Ramos (cell line): ENCODE data around the gene CRIM1.

Source experiments
- in situ Hi-C: fragments of 300-500 bp; cut with MboI; formaldehyde crosslinking; loops from one replicate; pipeline ENCODE4 v1.14.3; 2022; ENCODE audit warnings: low sequenced_read_pairs; ENCODE audit not compliant: unreplicated experiment

CRIM1 gene

DNA sequence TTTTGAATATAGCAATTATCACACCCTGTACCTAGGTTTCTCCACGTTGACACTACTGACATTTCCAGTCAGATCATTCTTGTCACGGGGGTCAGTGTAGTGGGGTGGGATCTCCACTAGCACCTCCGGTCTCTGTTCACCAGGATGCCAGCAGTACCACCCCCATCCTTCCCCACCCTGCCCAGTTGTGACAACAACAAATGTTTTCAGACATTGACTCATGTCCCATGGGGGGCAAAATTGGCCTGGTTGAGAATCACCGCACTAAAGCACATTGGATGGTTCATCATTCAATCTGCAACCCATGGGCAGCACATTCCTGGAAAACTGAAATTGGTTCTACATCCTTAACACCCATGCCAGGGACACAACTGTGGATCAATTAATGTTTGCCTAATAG lies 210.1 kb downstream of the CRIM1 start:
- in situ Hi-C loops, result no loop called here

DNA sequence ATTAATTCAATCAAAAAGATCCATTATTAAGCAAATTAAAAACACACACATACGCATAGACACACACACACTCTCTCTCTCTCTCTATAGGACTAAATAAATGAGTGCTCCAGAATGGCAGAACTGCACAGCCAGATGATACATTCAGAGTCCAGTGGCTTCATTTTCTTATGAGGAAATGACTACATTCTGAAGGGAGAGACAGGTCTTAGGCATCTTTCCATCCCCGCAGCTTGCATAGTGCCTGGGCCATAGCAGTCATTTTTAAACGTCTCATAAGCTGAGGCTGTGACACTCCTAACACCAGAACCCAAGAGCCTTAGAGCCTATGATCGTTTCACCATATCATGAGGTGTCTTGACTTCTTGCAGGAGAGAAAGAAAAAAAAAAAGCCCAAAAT lies 211.3 kb downstream of the CRIM1 start:
- in situ Hi-C loops, result no loop called here

DNA sequence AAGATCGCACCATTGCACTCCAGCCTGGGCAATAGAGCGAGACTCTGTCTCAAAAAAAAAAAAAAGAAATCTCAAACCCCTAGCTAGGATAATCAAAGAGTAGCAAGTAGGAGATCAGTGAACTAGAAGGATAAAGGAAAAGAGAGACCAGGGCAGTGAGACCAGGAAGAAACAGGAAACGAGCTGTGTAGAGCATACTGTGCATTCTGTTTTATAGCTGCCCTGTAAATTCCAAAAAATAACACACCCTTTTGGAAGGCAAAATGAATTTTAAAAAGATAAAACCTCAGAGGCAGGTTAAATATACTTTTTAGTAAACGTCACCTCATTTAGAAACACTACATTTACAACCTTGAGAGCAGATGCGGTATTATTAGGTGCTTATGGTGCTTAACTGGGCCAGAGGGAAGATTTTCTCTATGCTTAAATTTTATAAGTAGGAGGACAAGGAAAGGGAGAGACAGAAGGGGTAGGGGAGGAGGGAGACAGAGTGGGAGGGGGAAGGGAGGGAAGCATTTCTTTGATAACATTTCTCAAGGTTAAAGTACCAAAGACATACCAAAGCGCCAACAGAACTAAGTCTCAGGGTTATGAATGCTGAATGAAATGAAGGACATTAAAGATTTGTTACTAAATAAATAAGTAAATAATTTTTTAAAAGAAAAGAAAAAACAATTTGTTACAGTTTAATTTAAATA lies 212.3 kb downstream of the CRIM1 start:
- in situ Hi-C loops, result no loop called here

DNA sequence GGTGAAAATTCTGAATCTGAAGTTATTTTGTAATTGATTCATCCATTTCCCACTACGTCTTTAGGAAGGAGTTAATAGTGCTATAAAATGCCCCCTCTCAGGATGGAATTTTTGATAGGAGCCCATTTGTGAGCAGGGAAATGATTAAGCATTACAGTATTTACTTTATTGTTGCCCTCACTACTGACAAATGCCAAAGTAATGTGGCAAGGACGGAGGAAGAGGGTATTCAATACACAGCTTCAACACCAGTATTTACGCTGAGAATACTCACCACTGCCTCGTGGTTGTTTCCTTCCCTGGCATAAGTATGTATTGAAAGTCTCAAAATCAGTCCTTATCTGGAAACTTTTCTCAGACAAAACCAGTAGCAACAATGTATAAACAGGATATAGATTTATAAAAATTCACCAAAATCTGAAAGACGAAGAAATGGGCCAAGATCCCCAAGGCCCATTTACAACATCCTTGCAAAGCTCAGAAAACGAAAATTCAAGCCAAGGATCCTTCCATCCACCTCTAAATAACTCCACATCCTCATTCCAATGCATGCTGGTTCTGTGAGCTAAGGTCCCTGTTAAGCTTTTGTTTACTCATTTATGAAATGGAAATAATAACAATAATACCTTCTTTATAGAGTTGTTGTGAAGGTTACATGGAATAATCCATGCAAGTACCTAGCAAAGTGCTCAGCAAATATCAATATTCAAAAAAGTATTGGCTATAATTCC lies 213.1 kb downstream of the CRIM1 start:
- in situ Hi-C loops, result no loop called here

DNA sequence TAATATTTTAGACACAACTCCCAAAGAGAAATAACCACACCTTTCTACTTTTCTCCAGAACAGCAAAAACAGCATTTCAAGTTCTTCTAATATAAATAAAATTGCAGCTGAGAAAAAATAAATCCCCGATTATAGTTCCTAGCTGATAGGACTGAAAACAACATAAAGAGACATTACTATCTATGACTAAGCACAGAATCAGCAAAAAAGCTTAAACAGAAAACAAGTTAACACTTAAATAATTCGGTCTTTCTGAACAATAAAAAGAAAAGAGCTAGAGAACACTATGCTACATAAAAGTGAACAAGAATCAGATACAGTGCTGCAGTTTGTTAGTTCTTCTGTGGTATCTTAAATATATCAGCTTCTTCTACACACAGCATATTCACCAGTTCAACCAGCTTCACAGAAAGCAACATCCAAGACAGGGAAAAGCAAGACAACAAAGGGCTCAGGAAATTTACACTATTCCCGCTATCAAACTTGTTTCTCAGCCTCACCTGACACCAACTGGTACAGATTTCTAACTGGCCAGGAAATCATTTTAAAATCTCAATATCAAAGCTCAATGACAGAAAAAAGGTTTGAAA lies 213.8 kb downstream of the CRIM1 start:
- in situ Hi-C loops, result no loop called here

DNA sequence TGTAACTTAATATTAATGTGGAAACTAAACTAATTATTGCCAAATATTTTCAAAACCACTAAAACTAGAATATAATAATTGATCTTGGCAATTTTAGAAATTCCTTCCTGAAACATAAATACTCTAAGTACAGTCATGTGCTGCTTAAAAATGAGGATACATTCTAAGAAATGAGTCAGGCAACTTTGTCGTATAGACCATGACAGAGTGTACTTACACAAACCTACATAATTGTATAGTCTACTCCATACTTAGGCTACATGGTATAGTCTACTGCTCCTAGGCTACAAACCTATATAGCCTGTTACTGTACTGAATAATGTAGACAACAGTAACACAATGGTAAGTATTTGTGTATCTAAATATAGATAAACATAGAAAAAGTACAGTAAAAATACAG lies 214.8 kb downstream of the CRIM1 start:
- in situ Hi-C loops, result no loop called here

DNA sequence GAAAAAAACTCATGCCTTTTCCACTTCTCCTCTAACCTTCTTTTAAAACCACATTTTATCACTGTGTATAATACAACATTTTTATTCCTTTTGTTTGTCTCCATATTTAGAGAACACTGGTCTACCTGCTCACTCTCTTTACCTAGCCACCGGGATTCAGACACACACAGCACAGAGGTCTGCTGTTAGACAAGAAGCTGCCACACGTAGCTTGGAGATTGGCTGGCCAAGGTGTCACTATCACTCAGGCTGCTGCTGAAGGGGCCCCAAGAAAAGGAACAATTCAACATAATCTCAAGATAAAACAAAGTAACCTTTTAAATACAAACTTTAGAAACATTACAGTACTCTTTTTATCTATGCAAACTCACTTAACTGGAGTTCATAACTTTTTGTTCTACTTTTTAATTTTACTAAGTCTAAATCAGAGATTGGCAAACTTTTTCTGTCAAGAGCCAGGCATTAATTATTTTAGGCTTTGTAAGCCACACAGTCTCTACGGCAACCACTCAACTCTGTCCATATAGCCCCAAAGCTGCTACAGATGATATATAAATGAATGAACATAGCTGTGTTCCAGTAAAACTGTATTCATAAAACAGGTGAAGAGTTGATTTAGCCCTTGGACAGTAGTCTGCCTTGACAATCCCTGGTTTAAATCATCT lies 216.6 kb downstream of the CRIM1 start:
- in situ Hi-C loops, result no loop called here

DNA sequence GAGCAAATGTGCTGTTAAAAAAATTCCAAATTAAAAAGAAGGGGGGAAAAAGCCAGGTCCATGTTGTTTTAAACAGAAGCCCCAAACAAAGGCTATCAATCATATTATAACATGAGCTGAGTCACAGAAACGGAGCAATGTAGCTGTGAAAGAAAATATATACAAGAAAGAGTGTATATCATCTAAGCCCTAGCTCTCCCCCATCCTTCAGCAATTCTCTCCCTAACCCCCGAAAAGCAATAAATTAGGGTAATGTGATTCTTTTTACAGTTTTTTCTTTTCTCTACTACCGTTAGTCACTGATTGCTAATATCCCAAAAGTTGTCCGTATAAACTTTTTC lies 217.1 kb downstream of the CRIM1 start:
- in situ Hi-C loops, result no loop called here

DNA sequence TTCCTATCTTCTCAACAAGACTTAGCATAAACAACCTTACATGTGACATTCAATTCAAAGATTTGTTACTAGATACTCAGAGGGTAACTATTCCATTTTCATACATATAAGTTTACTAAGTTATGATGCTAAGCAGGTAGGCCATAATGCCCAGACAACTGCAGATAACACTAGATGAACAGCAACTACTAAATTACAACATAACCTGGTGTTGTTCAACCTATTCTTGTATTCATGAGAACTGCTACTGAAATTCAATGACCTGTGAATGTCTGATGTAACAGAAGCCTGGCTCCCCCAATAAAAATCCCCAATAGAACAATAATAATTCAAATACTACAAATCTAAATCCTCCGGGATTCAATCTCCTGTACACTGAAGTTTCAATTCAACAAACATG lies 217.6 kb downstream of the CRIM1 start:
- in situ Hi-C loops, result no loop called here

DNA sequence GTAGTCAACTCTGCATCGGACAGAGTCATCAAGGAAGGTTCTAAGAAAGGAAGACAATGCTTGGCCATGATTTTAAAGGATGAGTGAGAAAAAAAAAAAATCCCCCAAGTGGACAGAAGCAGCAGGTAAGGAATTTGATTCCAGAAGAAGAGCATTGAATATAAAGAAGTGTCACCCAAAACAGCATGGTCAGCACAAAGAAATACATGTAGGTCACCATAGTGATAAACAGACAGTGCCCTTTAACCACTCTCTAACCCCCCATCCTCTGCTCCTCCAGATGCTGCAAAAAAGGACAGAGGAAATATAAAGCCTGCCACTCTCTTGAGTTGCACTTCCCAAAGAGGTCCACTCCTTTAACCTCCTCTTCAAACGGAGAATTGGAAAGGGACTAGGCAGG lies 219.0 kb downstream of the CRIM1 start:
- in situ Hi-C loops, result no loop called here

DNA sequence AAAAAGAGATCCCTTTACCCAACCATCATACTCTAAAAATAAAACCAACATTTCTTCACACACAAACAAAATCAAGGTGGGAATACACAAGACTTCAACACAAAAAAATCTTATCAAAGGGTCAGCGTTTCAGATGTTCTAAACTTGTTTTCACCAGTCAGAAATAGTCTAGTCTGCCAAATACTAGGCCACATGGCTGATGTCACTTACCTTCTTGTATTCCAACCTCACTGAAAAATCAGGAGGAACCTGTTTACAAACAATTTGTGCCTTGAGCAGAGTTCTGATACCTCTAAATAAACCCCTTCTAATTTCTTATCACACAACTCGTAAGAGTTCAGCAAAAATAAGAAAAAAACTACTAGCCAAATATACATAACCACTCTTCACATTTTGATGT lies 222.3 kb downstream of the CRIM1 start:
- in situ Hi-C loops, result no loop called here

DNA sequence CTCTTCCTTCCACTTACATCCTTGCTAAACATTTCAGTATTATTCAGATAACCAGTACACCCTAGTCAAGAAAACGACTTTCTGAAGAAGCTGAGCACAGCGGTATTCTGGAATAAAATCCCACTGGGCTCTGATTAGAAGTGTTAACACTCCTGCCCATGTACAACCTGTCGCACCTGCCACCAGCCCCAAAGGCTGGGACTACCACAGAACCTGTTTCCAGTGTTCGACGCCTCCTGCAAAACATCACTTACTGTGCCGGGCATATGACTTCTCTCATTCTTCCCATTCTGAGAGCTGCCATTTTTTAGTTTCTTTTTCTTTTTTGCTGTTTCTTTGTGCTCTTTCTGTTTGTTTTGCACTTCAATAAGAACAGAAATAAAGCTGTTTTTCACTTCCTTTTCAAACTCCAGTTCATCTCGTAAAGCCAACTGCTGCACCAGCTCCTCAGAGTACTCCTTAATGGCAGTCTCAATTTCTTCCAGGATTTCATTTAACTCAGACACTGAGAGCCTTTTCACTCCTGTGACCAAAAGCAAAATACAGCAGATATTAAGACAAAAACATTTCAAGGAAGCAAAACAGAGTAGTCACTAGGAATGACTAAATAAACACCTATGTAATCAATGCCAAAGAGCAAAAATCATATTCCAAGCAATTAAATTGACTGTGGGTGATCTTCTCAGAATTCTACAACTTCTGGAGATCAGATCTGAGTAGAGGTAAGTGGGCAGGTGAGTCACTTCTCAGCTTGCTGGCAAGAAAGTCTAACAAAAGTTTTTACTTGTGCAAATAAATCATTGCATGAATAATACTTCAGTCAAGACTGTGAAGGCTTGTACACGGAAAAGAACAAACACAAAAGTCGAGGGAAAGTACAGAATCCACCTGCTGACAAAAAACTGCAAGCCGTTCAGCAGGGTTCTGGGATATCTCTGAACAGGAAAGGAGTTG lies 223.0 kb downstream of the CRIM1 start:
- in situ Hi-C loops, result no loop called here

DNA sequence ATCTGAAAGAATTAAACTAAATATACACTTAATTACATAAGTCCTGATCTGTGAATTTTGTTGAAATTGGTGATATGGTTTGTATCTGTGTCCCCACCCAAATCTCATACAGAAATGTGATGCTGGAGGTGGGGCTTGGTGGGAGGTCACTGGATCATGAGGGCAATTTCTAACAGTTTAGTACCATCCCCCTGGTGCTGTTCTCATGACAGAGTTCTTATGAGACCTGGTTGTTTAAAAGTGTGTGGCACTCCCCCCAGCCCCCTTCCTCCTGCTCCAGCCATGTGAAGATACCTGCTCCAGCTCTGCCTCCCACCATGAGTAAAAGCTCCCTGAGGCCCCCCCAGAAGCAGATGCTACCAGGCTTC lies 223.7 kb downstream of the CRIM1 start:
- in situ Hi-C loops, result no loop called here

DNA sequence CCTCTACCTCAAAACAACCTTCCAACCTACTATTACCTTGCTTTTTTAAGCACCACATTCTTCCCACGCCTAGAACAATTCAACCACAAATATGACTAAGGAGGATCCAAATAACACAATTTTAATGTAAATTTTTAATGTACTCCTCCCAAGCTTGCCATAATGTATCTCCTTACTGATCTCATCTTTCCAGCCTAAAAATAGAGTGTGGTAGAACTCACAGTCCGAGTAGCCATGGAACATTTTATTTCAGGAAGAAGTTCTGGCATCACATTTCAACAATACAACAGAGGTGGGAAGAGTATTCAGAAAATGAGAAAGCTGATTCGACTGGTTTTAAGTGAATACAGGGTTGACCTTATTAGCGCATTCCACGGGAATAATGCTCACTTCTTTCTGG lies 227.0 kb downstream of the CRIM1 start:
- in situ Hi-C loops, result no loop called here

DNA sequence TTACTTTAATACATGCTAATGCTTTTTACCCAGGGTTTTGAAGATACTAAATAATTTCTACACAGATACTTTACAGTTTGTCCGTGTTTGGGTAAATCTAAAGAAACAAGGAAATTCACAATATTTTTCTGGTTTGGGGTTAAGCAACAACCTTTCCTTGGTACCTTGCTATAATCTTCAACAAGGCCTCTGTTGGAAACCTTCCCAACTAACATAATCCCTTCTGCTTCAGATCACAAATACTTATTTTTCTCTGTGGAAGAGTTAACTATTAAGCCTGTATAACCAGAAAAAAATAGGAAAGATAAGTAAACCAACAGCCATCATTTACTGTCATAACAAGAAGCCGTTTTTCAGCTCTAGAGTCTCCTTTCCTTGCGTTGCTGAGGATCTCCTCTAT lies 227.4 kb downstream of the CRIM1 start:
- in situ Hi-C loops, result no loop called here

DNA sequence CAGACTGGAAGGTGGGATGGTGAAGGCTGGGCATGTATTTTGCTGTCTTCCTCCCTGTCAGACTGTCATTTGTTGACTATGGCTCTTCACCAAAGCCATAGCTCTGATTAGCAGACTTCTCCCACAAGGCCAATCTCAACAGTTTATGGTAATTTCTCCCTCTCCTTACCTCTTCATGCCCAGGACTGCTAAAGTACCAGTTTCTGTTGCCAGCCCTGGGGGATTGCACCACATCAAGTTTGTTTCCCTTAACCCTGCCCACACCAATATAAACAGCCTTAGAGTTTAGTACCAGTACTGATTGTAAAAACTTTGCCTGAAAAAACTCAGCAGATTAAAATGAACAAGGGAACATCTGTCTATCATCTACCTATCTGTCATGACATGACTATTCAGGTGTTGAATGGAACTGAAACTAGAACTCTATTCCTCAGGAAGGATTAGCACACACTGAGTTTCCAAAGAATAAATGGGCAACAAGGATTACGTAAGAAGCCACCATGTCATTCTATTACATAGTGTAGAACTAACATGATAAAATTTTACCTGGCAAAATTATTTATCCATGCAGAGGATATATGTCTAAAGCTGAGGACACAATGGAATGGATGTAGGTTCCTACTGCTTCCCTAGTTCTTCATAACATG lies 228.7 kb downstream of the CRIM1 start:
- in situ Hi-C loops, result no loop called here

DNA sequence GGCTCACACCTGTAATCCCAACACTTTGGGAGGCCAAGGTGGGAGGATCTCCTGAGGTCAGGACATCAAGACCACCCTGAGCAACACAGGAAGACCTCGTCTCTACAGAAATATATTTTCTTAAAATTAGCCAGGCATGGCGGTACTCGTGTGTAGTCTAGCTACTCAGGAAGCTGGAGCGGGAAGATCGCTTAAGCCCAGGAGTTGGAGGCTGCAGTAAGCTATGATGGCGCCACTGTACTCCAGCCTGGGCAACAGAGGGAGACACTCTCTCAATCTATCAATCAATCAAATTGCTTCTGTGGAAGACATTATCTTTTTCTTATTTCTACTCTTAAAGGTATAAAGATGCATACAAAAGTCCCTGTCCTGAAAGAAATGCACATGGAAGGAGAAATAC lies 231.1 kb downstream of the CRIM1 start:
- in situ Hi-C loops, result no loop called here

DNA sequence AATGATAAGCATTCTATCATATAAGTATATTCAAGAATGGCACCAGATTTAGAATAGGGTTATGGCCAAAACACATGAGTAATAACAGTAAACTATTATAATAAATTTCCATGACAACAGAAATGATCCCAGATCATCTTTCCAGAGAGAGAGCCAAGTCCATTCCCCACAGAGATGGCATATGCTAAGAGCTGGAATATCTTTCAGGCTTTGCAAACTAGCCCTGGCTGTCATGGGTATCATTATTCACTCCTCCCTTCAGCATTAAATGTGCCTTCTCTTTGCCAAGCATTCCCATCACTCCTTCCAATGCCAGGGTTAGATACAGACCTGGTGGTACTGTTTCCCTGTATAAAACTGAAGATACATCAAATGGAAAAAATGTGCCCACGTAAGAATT lies 231.5 kb downstream of the CRIM1 start:
- in situ Hi-C loops, result no loop called here

DNA sequence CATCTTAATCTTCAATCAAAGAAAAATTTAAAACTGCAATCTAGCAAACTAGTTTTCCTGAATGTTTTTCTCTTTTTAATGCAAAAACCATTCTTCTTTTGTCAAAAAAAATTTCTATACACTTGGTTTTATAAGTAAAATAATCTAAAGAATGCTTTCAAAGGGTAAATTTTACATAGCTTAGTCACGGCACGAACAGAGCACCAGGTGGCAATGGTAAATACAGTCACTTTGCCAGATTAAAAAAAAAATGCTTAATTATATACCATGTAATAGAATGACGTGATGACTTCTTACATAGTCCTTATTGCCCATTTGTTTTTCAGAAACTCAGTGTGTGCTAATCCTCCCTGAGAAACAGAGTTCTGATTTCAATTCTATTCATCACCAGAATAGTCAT lies 232.0 kb downstream of the CRIM1 start:
- in situ Hi-C loops, result no loop called here

DNA sequence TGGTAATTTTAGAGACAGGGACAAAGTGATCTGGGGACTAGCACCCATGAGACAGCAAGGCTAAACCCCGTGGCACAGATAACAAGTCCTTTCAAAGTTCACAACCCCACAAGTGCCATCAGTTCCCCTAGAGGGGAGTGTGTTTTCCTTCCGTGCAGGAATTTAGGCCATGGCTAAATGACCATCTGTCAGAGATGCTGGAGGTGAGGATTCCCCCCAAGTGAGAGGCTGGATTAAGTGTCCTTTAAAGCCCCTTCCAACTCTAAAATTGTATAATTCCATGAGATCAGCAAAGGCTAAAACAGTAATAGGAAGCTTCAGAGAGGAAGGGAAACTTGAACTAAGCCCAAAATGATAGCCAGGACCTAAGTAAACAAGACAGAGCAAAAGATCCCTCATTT lies 233.7 kb downstream of the CRIM1 start:
- in situ Hi-C loops, result no loop called here
